Liver (tissue), 9 donors: ENCODE data around the gene CHID1. TPM values are rescaled to one million over a fixed set of nuclear protein-coding genes. Genes with fewer than 3 reads are reported as not detected.

Experiments used
- DNase-seq: peaks from one replicate; pipeline ENCODE4 v3.0.0-alpha.2; 2017; ENCODE audit warnings: low spot score
- H3K27ac ChIP-seq, 2 donors: one replicate each; pipeline ENCODE4 v1.7.0; 2013; ENCODE audit warnings: inconsistent platforms in 2 of 2, low read length in 2 of 2, control low read depth in 1 of 2, low read depth in 1 of 2, mild to moderate bottlenecking in 1 of 2
- H3K27me3 ChIP-seq, 4 donors: one replicate each; pipeline versions ENCODE4 v1.6.1 to v1.7.0; 2013; ENCODE audit warnings: low read length in 3 of 4, inconsistent platforms in 1 of 4, mild to moderate bottlenecking in 1 of 4, moderate library complexity in 1 of 4; ENCODE audit not compliant: control insufficient read depth in 4 of 4, insufficient read depth in 4 of 4
- H3K36me3 ChIP-seq, 4 donors: one replicate each; pipeline versions ENCODE4 v1.6.1 to v1.7.0; 2013; ENCODE audit warnings: low read length in 3 of 4, mild to moderate bottlenecking in 3 of 4, low read depth in 1 of 4, moderate library complexity in 1 of 4; ENCODE audit not compliant: control insufficient read depth in 4 of 4, insufficient read depth in 3 of 4
- H3K4me1 ChIP-seq, 4 donors: one replicate each; pipeline versions ENCODE4 v1.6.1 to v1.7.0; 2013; ENCODE audit warnings: low read length in 3 of 4, mild to moderate bottlenecking in 3 of 4, moderate library complexity in 1 of 4; ENCODE audit not compliant: control insufficient read depth in 4 of 4, insufficient read depth in 4 of 4
- H3K4me3 ChIP-seq, 3 donors: one replicate each; pipeline versions ENCODE4 v1.6.1 to v1.7.0; 2013; ENCODE audit warnings: low read length in 3 of 3, control low read depth in 1 of 3, low read depth in 1 of 3, mild to moderate bottlenecking in 1 of 3
- H3K9ac ChIP-seq, 2 donors: one replicate each; pipeline ENCODE4 v1.7.0; 2013; ENCODE audit warnings: low read length in 2 of 2, mild to moderate bottlenecking in 2 of 2, moderate library complexity in 2 of 2, control low read depth in 1 of 2, low read depth in 1 of 2
- H3K9me3 ChIP-seq, 4 donors: one replicate each; pipeline versions ENCODE4 v1.6.1 to v1.7.0; 2013; ENCODE audit warnings: low read length in 3 of 4; ENCODE audit not compliant: control insufficient read depth in 4 of 4
- ATF3 ChIP-seq: IDR thresholded peaks from 2 replicates; pipeline ENCODE4 v1.6.1; 2016; ENCODE audit warnings: antibody characterized with exemption
- CTCF ChIP-seq: fragments of 150-350 bp; IDR thresholded peaks from 2 replicates; pipeline ENCODE4 v1.5.1; 2017; ENCODE audit warnings: improper control_type of control experiment, low read depth, low read length; ENCODE audit not compliant: missing input control
- EGR1 ChIP-seq, 2 donors: IDR thresholded peaks; 2 replicates each; pipeline ENCODE4 v1.6.1; 2016 to 2018; ENCODE audit warnings: antibody characterized with exemption in 2 of 2, low read depth in 2 of 2
- FOXA1 ChIP-seq: IDR thresholded peaks from 2 replicates; pipeline ENCODE4 v1.6.1; 2016; ENCODE audit warnings: antibody characterized with exemption
- FOXA2 ChIP-seq: IDR thresholded peaks from 2 replicates; pipeline ENCODE4 v1.6.1; 2016; ENCODE audit warnings: antibody characterized with exemption
- HNF4A ChIP-seq, 2 donors: conservative IDR thresholded peaks; 2 replicates each; pipeline ENCODE4 v1.6.1; 2016; ENCODE audit warnings: antibody characterized with exemption in 2 of 2, mild to moderate bottlenecking in 2 of 2
- HNF4G ChIP-seq: IDR thresholded peaks from 2 replicates; pipeline ENCODE4 v1.6.1; 2016; ENCODE audit warnings: antibody characterized with exemption
- JUND ChIP-seq, 2 donors: IDR thresholded peaks; 2 replicates each; pipeline ENCODE4 v1.6.1; 2016; ENCODE audit warnings: antibody characterized with exemption in 2 of 2
- MAX ChIP-seq: IDR thresholded peaks from 2 replicates; pipeline ENCODE4 v1.6.1; 2016; ENCODE audit warnings: antibody characterized with exemption
- RAD21 ChIP-seq, 2 donors: IDR thresholded peaks; 2 replicates each; pipeline ENCODE4 v1.6.1; 2016; ENCODE audit warnings: antibody characterized with exemption in 2 of 2, mild to moderate bottlenecking in 2 of 2
- REST ChIP-seq: IDR thresholded peaks from 2 replicates; pipeline ENCODE4 v1.6.1; 2016; ENCODE audit warnings: antibody characterized with exemption, mild to moderate bottlenecking
- RXRA ChIP-seq, 2 donors: IDR thresholded peaks; 2 replicates each; pipeline ENCODE4 v1.6.1; 2017 to 2018; ENCODE audit warnings: antibody characterized with exemption in 2 of 2, mild to moderate bottlenecking in 1 of 2
- SP1 ChIP-seq: IDR thresholded peaks from 2 replicates; pipeline ENCODE4 v1.6.1; 2018; ENCODE audit warnings: antibody characterized with exemption, mild to moderate bottlenecking
- TAF1 ChIP-seq: conservative IDR thresholded peaks from 2 replicates; pipeline ENCODE4 v1.6.1; 2016; ENCODE audit warnings: antibody characterized with exemption, mild to moderate bottlenecking
- YY1 ChIP-seq: IDR thresholded peaks from 2 replicates; pipeline ENCODE4 v1.6.1; 2016; ENCODE audit warnings: antibody characterized with exemption, mild to moderate bottlenecking
- ZBTB33 ChIP-seq: IDR thresholded peaks from 2 replicates; pipeline ENCODE4 v1.6.1; 2016; ENCODE audit warnings: antibody characterized with exemption
- WGBS: extraction: QIAGEN DNeasy Blood & Tissue Kit; methylation state at CpG from one replicate; pipeline ENCODE4 v1.1.7; 2013; 5-methylcytosine and 5-hydroxymethylcytosine counted together
- polyA plus RNA-seq, 2 donors: library from polyadenylated mRNA; stranded (reverse) in 1 of 2; unstranded in 1 of 2; fragments of 200-250 nt in 1 of 2; fragments of >200 nt in 1 of 2; fragmentation: Nextera tagmentation in 1 of 2; extraction: Ambion mirVana in 1 of 2; gene quantifications; one replicate each; pipeline versions ENCODE4 v1.2.1 to v1.2.3, GENCODE V29; 2013 to 2015
- total RNA-seq, 2 donors: library from RNA; depleted of rRNA; stranded (reverse); fragments of >200 nt; gene quantifications; one replicate each; pipeline ENCODE4 v1.2.3, GENCODE V29; 2014
- donor health status: healthy.
- donor health status: healthy.
- donor health status: healthy.
- donor health status: healthy.
- donor health status: healthy.

CHID1 gene
- total and polyA plus RNA-seq, 4 donors, result 39.5 to 68.8 (median 59.1) TPM

GRCh38 chr11:875203-875602 lies 35.4 kb downstream of the CHID1 start (continued):
- TF ChIP-seq REST, result no peak
- TF ChIP-seq ATF3, result no peak

- 76% methylated on average over 12 of the region's 12 CpGs for WGBS
- H3K4me1 ChIP-seq, result peaks cover 3 to 10% (median 6%) of the 10 kb centered on the region in 4 donors
- no peaks in the 10 kb centered on the region for H3K27me3 ChIP-seq
- H3K36me3 ChIP-seq, result peaks cover 0 to 2% (median under 1%) of the 10 kb centered on the region in 4 donors
- TF ChIP-seq ATF3 (no peak), TAF1 (no peak), RXRA (IDR thresholded peaks at IDR 0.05) (no peak), JUND (IDR thresholded peaks at IDR 0.05) (no peak), HNF4G (no peak), SP1 (no peak), MAX (no peak), FOXA1 (no peak), HNF4A (conservative IDR thresholded peaks at IDR 0.05) (no peak), CTCF (no peak), EGR1 (IDR thresholded peaks at IDR 0.05; ENCODE audit: low read depth in 2 of 2) (no peak), YY1 (no peak), ZBTB33 (no peak), FOXA2 (no peak), RAD21 (IDR thresholded peaks at IDR 0.05) (no peak), REST (no peak)
- H3K9ac ChIP-seq, result no peak overlapping the region
- DNase-seq, result no peak
- H3K9me3 ChIP-seq, result no peaks in the 10 kb centered on the region
- no peak overlapping the region for H3K27ac ChIP-seq
- no peak overlapping the region for H3K4me3 ChIP-seq
Observed at GRCh38 chr11:873706-874105, 36.9 kb downstream of the CHID1 start.
